IPS-NIHi7 (cell line): ENCODE results near the gene GATA5.
A peak's percentile ranks its signal among the peaks of the same experiment; 100 is the strongest.

Experiments
- DNase-seq: peaks from one replicate; pipeline ENCODE4 v3.0.0; 2012; ENCODE audit warnings: mixed read lengths; ENCODE audit errors: extremely low spot score

Gene GATA5

GRCh38 chr20:62475772-62476055 lies at the start of gene GATA5:
TSS of gene GATA5 (minus strand) at chr20:62475995. CDS start at chr20:62475521, 474 bp downstream.
- no peak for DNase-seq

- no peak for DNase-seq
These were observed 49.2 kb upstream of the GATA5 start for GRCh38 chr20:62525014-62525413.

GRCh38 chr20:62524505-62524911 lies 48.7 kb upstream of the GATA5 start:
- DNase-seq = no peak

GRCh38 chr20:62523473-62524203 lies 47.8 kb upstream of the GATA5 start:
- DNase-seq = peak; percentile 77

GRCh38 chr20:62522748-62523396 lies 47.1 kb upstream of the GATA5 start:
- no peak for DNase-seq

- no peak for DNase-seq
These were observed 44.0 kb upstream of the GATA5 start for GRCh38 chr20:62519826-62520225.

GRCh38 chr20:62518911-62519310 lies 43.1 kb upstream of the GATA5 start:
- no peak for DNase-seq

GRCh38 chr20:62517901-62518610 lies 42.3 kb upstream of the GATA5 start:
- no peak for DNase-seq

GRCh38 chr20:62517168-62517567 lies 41.4 kb upstream of the GATA5 start:
- DNase-seq = no peak

- peak; percentile 59 for DNase-seq
These were observed 40.5 kb upstream of the GATA5 start for GRCh38 chr20:62516338-62516737.

GRCh38 chr20:62515826-62516225 lies 40.0 kb upstream of the GATA5 start:
- no peak for DNase-seq

- no peak for DNase-seq
These were observed 39.5 kb upstream of the GATA5 start for GRCh38 chr20:62515280-62515679.

- no peak for DNase-seq
These were observed 38.2 kb upstream of the GATA5 start for GRCh38 chr20:62513991-62514390.

- DNase-seq = no peak
These were observed 36.3 kb upstream of the GATA5 start for GRCh38 chr20:62511915-62512610.

GRCh38 chr20:62511300-62511914 lies 35.6 kb upstream of the GATA5 start:
- no peak for DNase-seq

GRCh38 chr20:62508641-62509051 lies 32.9 kb upstream of the GATA5 start:
- no peak for DNase-seq

GRCh38 chr20:62507991-62508640 lies 32.3 kb upstream of the GATA5 start:
- DNase-seq = no peak

GRCh38 chr20:62507323-62507722 lies 31.5 kb upstream of the GATA5 start:
- DNase-seq = no peak

- DNase-seq = no peak
These were observed 31.0 kb upstream of the GATA5 start for GRCh38 chr20:62506791-62507190.

GRCh38 chr20:62506087-62506486 lies 30.3 kb upstream of the GATA5 start:
- DNase-seq = no peak

- no peak for DNase-seq
These were observed 29.7 kb upstream of the GATA5 start for GRCh38 chr20:62505337-62506045.
